HG02642 (cell line): Measurements from ENCODE around the gene IFITM5.
"Not testable (repeated sequence)": the region's sequence is repeated elsewhere in the genome, so short reads cannot be mapped to it uniquely, and the experiment has no call there.

Experiments
- ATAC-seq: cut with Tn5 transposase; IDR thresholded peaks from one replicate; pipeline ENCODE4 v1.9.1; 2021; ENCODE audit warnings: mild to moderate bottlenecking; ENCODE audit not compliant: unreplicated experiment, poor library complexity

The IFITM5 gene

GRCh38 chr11:299081-299891 is at the start of gene IFITM5:
Gene IFITM5 (minus strand): TSS chr11:299526. CDS start chr11:299490, 36 bp downstream.
- ATAC-seq: no peak

- no peak for ATAC-seq
Observed at GRCh38 chr11:346529-346928, 47.2 kb upstream of the IFITM5 start.

- ATAC-seq: no peak
Observed at GRCh38 chr11:344836-345578, 45.7 kb upstream of the IFITM5 start.

GRCh38 chr11:342328-342727 is 43.0 kb upstream of the IFITM5 start:
- no peak for ATAC-seq

- no peak for ATAC-seq
Observed at GRCh38 chr11:340539-341512, 41.5 kb upstream of the IFITM5 start.

- no peak for ATAC-seq
Observed at GRCh38 chr11:339963-340362, 40.6 kb upstream of the IFITM5 start.

GRCh38 chr11:337711-338110 is 38.4 kb upstream of the IFITM5 start:
- no peak for ATAC-seq

GRCh38 chr11:336659-337198 is 37.4 kb upstream of the IFITM5 start:
- no peak for ATAC-seq

- no peak for ATAC-seq
Observed at GRCh38 chr11:335779-336658, 36.7 kb upstream of the IFITM5 start.

- ATAC-seq: no peak
Observed at GRCh38 chr11:334264-334994, 35.1 kb upstream of the IFITM5 start.

GRCh38 chr11:333616-334263 is 34.4 kb upstream of the IFITM5 start:
- ATAC-seq: not testable (repeated sequence)

GRCh38 chr11:332651-333480 is 33.5 kb upstream of the IFITM5 start:
- no peak for ATAC-seq

- no peak for ATAC-seq
Observed at GRCh38 chr11:331358-332060, 32.2 kb upstream of the IFITM5 start.

- ATAC-seq: no peak
Observed at GRCh38 chr11:330694-331357, 31.5 kb upstream of the IFITM5 start.

GRCh38 chr11:330307-330693 is 31.0 kb upstream of the IFITM5 start:
- ATAC-seq: no peak

- no peak for ATAC-seq
Observed at GRCh38 chr11:329886-330253, 30.5 kb upstream of the IFITM5 start.
